HCT116 (cell line): Measurements from ENCODE around the gene GNG7. TPM values are rescaled to one million over a fixed set of nuclear protein-coding genes. Genes with fewer than 3 reads are reported as not detected.

Source experiments
- ATAC-seq: fragments of 200-7000 bp; cut with Tn5 transposase; 2 replicates; pipeline ENCODE4 v1.9.1; 2020; ENCODE audit warnings: mild to moderate bottlenecking, moderate library complexity
- BruUV-seq: library from RNA; stranded (reverse); fragments of 400-500 nt; replicated peaks from 2 replicates; lab custom pipeline; 2021; lab: Mats Ljungman, UMichigan
- CTCF ChIA-PET: fragments of 300-600 bp; sonication (Branson Sonifier 250); formaldehyde crosslinking; loops from one replicate; lab custom pipeline; 2021; ENCODE audit warnings: antibody characterized with exemption; lab: Charles Lee
- POLR2A ChIA-PET: fragments of 300-600, 350-600 bp; sonication (Branson Sonifier 250); formaldehyde crosslinking; loops from one replicate; lab custom pipeline; 2021; ENCODE audit warnings: antibody characterized with exemption; lab: Charles Lee
- RAD21 ChIA-PET, 2 experiments: fragments of 300-600 bp; sonication (Branson Sonifier 250); formaldehyde crosslinking; loops; one replicate each; lab custom pipeline; 2023; ENCODE audit warnings: low total read pairs in 2 of 2; ENCODE audit not compliant: uncharacterized antibody in 2 of 2, unreplicated experiment in 2 of 2, low non-redundant PET in 1 of 2; lab: Charles Lee
- DNase-seq: peaks from one replicate; pipeline ENCODE4 v3.0.0-alpha.2; 2010; ENCODE audit warnings: low read depth, low spot score
- H2AFZ ChIP-seq: fragments of 200-600 bp; shearing (Covaris generic), sonication (generic); 2 replicates; pipeline ENCODE4 v1.6.1; 2017; ENCODE audit warnings: low read depth, mixed run types, mixed read lengths, antibody characterized with exemption, low read length; ENCODE audit not compliant: poor library complexity, severe bottlenecking
- H3K27ac ChIP-seq: 2 replicates; pipeline ENCODE4 v1.5.1; 2012; ENCODE audit warnings: low read depth, low read length
- H3K27me3 ChIP-seq: fragments of 200-600 bp; sonication (generic); 2 replicates; pipeline ENCODE4 v1.6.1; 2016; ENCODE audit warnings: mixed run types, low read length, mixed read lengths; ENCODE audit not compliant: insufficient read depth
- H3K36me3 ChIP-seq, 2 experiments: fragments of 200-500 bp in 1 of 2; fragments of 200-600 bp in 1 of 2; sonication (Bioruptor generic) in 1 of 2; sonication (generic) in 1 of 2; 2 replicates each; pipeline versions ENCODE4 v1.5.1 to v1.6.1; 2014 to 2016; ENCODE audit warnings: low read length in 2 of 2, inconsistent platforms in 1 of 2, mixed read lengths in 1 of 2, mixed run types in 1 of 2; ENCODE audit not compliant: insufficient read depth in 2 of 2, control insufficient read depth in 1 of 2
- H3K4me1 ChIP-seq, 2 experiments: fragments of 200-600 bp in 1 of 2; sonication (generic) in 1 of 2; 2 replicates each; pipeline versions ENCODE4 v1.5.1 to v1.6.1; 2012 to 2017; ENCODE audit warnings: low read length in 2 of 2, inconsistent platforms in 1 of 2, mild to moderate bottlenecking in 1 of 2, mixed read lengths in 1 of 2, mixed run types in 1 of 2, moderate library complexity in 1 of 2; ENCODE audit not compliant: insufficient read depth in 2 of 2, control insufficient read depth in 1 of 2
- H3K4me2 ChIP-seq: fragments of 200-600 bp; sonication (generic); 2 replicates; pipeline ENCODE4 v1.6.1; 2017; ENCODE audit warnings: mixed run types, low read length, mixed read lengths
- H3K4me3 ChIP-seq, 2 experiments: fragments of 200-600 bp in 1 of 2; sonication (generic) in 1 of 2; replicated peaks in 1 of 2; 2 replicates each; pipeline ENCODE4 v1.5.1; 2011 to 2016; ENCODE audit warnings: low read length in 2 of 2, control low read depth in 1 of 2, low read depth in 1 of 2, mild to moderate bottlenecking in 1 of 2, mixed read lengths in 1 of 2, mixed run types in 1 of 2
- H3K79me2 ChIP-seq: fragments of 200-600 bp; sonication (generic); 2 replicates; pipeline ENCODE4 v1.6.1; 2017; ENCODE audit warnings: mild to moderate bottlenecking, mixed run types, low read length, moderate library complexity, mixed read lengths; ENCODE audit not compliant: insufficient read depth
- H3K9ac ChIP-seq: fragments of 200-600 bp; sonication (generic); 2 replicates; pipeline ENCODE4 v1.6.1; 2016; ENCODE audit warnings: low read length, mixed read lengths
- H3K9me2 ChIP-seq: fragments of 200-600 bp; sonication (generic), shearing (Covaris generic); 2 replicates; pipeline ENCODE4 v1.6.1; 2017; ENCODE audit warnings: mixed run types, mild to moderate bottlenecking, moderate library complexity; ENCODE audit not compliant: insufficient read depth
- H3K9me3 ChIP-seq, 2 experiments: fragments of 200-500 bp in 1 of 2; fragments of 200-600 bp in 1 of 2; sonication (Bioruptor generic) in 1 of 2; sonication (generic) in 1 of 2; 2 replicates each; pipeline ENCODE4 v1.6.1; 2014 to 2017; ENCODE audit warnings: low read length in 2 of 2, mixed read lengths in 2 of 2, inconsistent platforms in 1 of 2, low read depth in 1 of 2, mild to moderate bottlenecking in 1 of 2, mixed run types in 1 of 2, moderate library complexity in 1 of 2; ENCODE audit not compliant: control insufficient read depth in 1 of 2, insufficient read depth in 1 of 2
- H4K20me1 ChIP-seq: fragments of 200-600 bp; sonication (generic), shearing (Covaris generic); 2 replicates; pipeline ENCODE4 v1.6.1; 2017; ENCODE audit warnings: mixed run types, mild to moderate bottlenecking, moderate library complexity; ENCODE audit not compliant: insufficient read depth
- EZH2phosphoT487 ChIP-seq: fragments of 200-600 bp; IDR thresholded peaks from 2 replicates; pipeline ENCODE4 v1.6.1; 2018; ENCODE audit warnings: antibody characterized with exemption, borderline replicate concordance
- ZFX ChIP-seq: fragments of 450-650 bp; IDR thresholded peaks from 2 replicates; pipeline ENCODE4 v1.6.1; 2017
- ZNF274 ChIP-seq: fragments of 200-500 bp; sonication (Bioruptor generic); IDR thresholded peaks from 2 replicates; pipeline ENCODE4 v1.6.1; 2014; ENCODE audit warnings: mild to moderate bottlenecking, low read depth, low read length, inconsistent platforms
- intact Hi-C: fragments of 100-400 bp; cut with micrococcal nuclease; formaldehyde crosslinking; loops from 2 replicates; pipeline ENCODE4 v1.10.0; 2022
- total RNA-seq: library from RNA; stranded (reverse); gene quantifications from one replicate; pipeline ENCODE4 v1.2.1, GENCODE V29; 2021; ENCODE audit not compliant: unreplicated experiment
- TF ChIP-seq, protein P1 (sequence below): IDR thresholded peaks from 2 replicates; pipeline ENCODE4 v1.6.1; 2011; ENCODE audit warnings: mild to moderate bottlenecking, low read length, moderate library complexity; ENCODE audit not compliant: insufficient replicate concordance; ENCODE audit errors: extremely low read depth
- TF ChIP-seq, protein P2 (sequence below): IDR thresholded peaks from 2 replicates; pipeline ENCODE4 v1.6.1; 2012; ENCODE audit warnings: low read depth
- TF ChIP-seq, protein P3 (sequence below): IDR thresholded peaks from 2 replicates; pipeline ENCODE4 v1.6.1; 2012

Gene GNG7
- total RNA-seq, 1 experiment from 2014 or later: 11.3 TPM

DNA sequence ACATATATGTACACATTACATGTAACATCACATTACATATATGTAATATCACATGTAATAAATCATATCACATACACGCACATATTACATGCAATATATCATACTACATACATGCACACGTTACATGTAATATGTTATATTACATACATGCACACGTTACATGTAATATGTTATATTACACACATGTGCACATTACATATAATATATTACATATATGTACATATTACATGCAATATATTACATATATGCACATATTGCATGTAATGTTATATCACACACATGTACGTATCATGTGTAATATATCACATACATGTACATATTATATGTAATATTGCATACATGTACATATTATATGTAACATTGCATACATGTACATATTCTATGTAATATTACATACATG is 149.0 kb downstream of the GNG7 start:
- Histone ChIP-seq H3K9ac (no peak overlapping the region), H3K9me3 (no peaks in the 10 kb centered on the region; a peak in 1 of 4 replicates), H3K27me3 (no peaks in the 10 kb centered on the region), H3K4me3 (no peak overlapping the region), H3K4me1 (peaks cover 28 to 43% of the 10 kb centered on the region in 2 experiments), H3K4me2 (no peak overlapping the region), H4K20me1 (no peaks in the 10 kb centered on the region), H3K36me3 (no peaks in the 10 kb centered on the region), H3K9me2 (no peaks in the 10 kb centered on the region), H2AFZ (no peak overlapping the region), H3K27ac (no peak overlapping the region), H3K79me2 (no peaks in the 10 kb centered on the region)
- DNase-seq (no peak), ATAC-seq (no peak)
- TF ChIP-seq, protein P1, sequence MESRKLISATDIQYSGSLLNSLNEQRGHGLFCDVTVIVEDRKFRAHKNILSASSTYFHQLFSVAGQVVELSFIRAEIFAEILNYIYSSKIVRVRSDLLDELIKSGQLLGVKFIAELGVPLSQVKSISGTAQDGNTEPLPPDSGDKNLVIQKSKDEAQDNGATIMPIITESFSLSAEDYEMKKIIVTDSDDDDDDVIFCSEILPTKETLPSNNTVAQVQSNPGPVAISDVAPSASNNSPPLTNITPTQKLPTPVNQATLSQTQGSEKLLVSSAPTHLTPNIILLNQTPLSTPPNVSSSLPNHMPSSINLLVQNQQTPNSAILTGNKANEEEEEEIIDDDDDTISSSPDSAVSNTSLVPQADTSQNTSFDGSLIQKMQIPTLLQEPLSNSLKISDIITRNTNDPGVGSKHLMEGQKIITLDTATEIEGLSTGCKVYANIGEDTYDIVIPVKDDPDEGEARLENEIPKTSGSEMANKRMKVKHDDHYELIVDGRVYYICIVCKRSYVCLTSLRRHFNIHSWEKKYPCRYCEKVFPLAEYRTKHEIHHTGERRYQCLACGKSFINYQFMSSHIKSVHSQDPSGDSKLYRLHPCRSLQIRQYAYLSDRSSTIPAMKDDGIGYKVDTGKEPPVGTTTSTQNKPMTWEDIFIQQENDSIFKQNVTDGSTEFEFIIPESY: no peak
- TF ChIP-seq ZNF274 (no peak), EZH2phosphoT487 (no peak), ZFX (no peak)
- TF ChIP-seq, protein P2, sequence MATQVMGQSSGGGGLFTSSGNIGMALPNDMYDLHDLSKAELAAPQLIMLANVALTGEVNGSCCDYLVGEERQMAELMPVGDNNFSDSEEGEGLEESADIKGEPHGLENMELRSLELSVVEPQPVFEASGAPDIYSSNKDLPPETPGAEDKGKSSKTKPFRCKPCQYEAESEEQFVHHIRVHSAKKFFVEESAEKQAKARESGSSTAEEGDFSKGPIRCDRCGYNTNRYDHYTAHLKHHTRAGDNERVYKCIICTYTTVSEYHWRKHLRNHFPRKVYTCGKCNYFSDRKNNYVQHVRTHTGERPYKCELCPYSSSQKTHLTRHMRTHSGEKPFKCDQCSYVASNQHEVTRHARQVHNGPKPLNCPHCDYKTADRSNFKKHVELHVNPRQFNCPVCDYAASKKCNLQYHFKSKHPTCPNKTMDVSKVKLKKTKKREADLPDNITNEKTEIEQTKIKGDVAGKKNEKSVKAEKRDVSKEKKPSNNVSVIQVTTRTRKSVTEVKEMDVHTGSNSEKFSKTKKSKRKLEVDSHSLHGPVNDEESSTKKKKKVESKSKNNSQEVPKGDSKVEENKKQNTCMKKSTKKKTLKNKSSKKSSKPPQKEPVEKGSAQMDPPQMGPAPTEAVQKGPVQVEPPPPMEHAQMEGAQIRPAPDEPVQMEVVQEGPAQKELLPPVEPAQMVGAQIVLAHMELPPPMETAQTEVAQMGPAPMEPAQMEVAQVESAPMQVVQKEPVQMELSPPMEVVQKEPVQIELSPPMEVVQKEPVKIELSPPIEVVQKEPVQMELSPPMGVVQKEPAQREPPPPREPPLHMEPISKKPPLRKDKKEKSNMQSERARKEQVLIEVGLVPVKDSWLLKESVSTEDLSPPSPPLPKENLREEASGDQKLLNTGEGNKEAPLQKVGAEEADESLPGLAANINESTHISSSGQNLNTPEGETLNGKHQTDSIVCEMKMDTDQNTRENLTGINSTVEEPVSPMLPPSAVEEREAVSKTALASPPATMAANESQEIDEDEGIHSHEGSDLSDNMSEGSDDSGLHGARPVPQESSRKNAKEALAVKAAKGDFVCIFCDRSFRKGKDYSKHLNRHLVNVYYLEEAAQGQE: no peak
- TF ChIP-seq, protein P3, sequence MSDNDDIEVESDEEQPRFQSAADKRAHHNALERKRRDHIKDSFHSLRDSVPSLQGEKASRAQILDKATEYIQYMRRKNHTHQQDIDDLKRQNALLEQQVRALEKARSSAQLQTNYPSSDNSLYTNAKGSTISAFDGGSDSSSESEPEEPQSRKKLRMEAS: no peak
- intact Hi-C loops: no loop called here
- ChIA-PET CTCF (no interaction called here), RAD21 (no interaction called here), POLR2A (interaction anchor here (0.8 to 1.0 kb wide), 2 partner anchors 10 to 22 kb away, joined by 3 read pairs; no protein-coding TSS in a partner anchor)
- no TSS peak for BruUV-seq
